Uterus (tissue), 2 donors: Measurements from ENCODE around the gene THAP6.

ENCODE experiments used
- CTCF ChIP-seq, 4 experiments: fragments of 200-600 bp in 2 of 4; fragments of 450-650 bp in 2 of 4; sonication (generic) in 2 of 4; IDR thresholded peaks; one replicate each; pipeline ENCODE4 v1.5.1; 2016 to 2019; ENCODE audit warnings: antibody characterized with exemption in 4 of 4, mild to moderate bottlenecking in 2 of 4, moderate library complexity in 1 of 4
- POLR2A ChIP-seq, 2 donors: fragments of 450-650 bp; IDR thresholded peaks; one replicate each; pipeline ENCODE4 v1.6.1; 2016; ENCODE audit warnings: antibody characterized with exemption in 2 of 2, mild to moderate bottlenecking in 1 of 2, moderate library complexity in 1 of 2

- TF ChIP-seq CTCF (IDR thresholded peaks at IDR 0.05), result no peak
- TF ChIP-seq POLR2A (IDR thresholded peaks at IDR 0.05), result no peak
These were observed 52.6 kb downstream of the THAP6 start for GRCh38 chr4:75566911-75567310.
